Nasal cavity respiratory epithelium epithelial cell of viscerocranial mucosa (primary cell): ENCODE results near the gene PCTP. TPM values are rescaled to one million over a fixed set of nuclear protein-coding genes. Genes with fewer than 3 reads are reported as not detected.

Experiments used
- total RNA-seq: library from RNA; depleted of rRNA; stranded (reverse); fragments of >200 nt; gene quantifications from 2 replicates; pipeline ENCODE4 v1.2.3, GENCODE V29; 2014

Gene PCTP
- total RNA-seq = 6.5 and 11.6 TPM in 2 replicates

DNA sequence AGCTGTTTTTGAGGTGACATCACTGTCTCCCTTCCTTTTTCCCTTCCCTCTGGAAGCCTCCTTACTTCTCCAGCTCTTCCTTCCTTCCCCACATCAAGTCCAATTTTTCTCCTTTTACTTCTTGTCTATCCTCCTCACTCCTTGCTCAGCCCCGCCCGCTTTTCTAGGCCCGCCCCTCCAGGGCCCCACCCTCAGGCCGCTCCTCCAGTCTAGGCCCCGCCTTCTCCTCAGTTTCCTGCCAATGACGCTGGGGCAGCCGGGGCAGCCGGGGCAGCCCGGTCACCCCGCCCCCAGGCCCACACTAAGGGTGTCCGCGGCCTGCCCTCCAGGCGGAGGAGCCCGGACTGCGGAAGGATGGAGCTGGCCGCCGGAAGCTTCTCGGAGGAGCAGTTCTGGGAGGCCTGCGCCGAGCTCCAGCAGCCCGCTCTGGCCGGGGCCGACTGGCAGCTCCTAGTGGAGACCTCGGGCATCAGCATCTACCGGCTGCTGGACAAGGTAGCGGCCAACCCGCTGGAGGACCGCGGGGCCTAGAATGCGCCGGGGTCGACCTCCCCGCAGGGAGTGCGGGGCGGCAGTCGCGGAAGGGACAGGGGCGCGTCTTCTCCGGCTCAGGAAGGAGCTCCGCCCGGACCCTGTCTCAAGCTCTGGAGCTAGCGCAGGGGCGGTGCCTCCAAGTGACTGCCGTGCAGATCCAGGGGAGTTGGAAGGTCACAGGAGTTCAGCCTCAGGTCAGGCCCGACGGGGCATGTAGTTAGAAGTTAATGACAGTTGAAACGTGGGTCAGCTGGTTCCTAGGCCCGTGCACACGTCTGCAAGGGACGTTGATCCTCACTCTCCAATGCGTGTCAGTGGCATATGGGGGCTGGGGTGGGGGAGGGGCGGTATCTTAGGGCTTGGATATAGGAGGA, at the start of gene PCTP:
PCTP (plus strand) TSS at position 302 of the 908 bp plus-strand sequence; CDS start at position 355, 53 bp downstream.

DNA sequence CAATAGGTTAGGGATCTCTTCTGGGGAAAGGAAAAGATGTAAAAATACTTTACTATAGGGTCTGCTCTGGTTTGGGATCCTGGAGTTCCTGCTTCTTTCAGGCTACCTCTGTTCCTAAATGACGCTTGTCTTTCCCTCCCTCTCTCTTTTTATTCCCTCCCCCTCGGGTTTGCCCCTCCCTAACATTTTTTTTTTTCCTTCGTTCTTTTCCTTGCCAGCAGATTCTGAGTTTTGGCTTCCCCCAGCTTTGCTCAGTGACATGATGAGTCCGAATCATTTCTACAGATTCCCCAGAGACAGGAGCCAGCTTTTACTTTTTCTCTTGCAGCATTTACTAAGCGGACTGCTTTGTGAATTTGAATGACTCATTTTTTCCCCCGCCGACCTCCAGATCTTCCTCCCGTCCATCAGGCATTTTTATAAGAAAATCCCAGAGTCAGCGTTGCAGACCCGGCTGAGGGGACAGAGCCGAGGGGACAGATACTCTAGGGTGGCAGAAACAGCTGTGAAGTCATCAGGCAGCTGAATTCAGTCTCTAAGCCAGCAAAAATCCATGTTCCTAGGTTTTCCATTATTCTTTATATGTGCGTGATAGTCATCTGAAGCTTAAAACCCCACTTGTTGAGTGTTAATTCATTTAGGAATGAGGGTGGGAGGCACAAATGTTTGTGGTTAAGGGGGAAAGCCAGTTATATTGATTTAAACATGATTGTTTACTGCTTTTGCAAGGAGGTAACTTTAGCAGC, 27.9 kb upstream of the PCTP start, which contains the start of gene TMEM100:
TMEM100 (minus strand) TSS at position 123 of the 746 bp plus-strand sequence. CDS start 1,794 bp downstream, outside the sequence.

Other genes starting within 250 kb of the PCTP start
- not detected in 2 replicates for gene SMIM36, start 239.6 kb upstream of the PCTP start, total RNA-seq
- not detected in 2 replicates for gene TMEM100, start 28.2 kb upstream of the PCTP start, total RNA-seq